ENCODE measurements around the gene CDH4.

CDH4 gene

GRCh38 chr20:61819574-61819846 lies 567.4 kb downstream of the CDH4 start (continued):
- TF ChIP-seq, protein P1, sequence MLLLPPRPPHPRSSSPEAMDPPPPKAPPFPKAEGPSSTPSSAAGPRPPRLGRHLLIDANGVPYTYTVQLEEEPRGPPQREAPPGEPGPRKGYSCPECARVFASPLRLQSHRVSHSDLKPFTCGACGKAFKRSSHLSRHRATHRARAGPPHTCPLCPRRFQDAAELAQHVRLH (tag by site-specific recombination; IDR thresholded peaks at IDR 0.05) = no peak
- TF ChIP-seq ZBTB6 (tag by site-specific recombination; IDR thresholded peaks at IDR 0.05) = no peak

DNA sequence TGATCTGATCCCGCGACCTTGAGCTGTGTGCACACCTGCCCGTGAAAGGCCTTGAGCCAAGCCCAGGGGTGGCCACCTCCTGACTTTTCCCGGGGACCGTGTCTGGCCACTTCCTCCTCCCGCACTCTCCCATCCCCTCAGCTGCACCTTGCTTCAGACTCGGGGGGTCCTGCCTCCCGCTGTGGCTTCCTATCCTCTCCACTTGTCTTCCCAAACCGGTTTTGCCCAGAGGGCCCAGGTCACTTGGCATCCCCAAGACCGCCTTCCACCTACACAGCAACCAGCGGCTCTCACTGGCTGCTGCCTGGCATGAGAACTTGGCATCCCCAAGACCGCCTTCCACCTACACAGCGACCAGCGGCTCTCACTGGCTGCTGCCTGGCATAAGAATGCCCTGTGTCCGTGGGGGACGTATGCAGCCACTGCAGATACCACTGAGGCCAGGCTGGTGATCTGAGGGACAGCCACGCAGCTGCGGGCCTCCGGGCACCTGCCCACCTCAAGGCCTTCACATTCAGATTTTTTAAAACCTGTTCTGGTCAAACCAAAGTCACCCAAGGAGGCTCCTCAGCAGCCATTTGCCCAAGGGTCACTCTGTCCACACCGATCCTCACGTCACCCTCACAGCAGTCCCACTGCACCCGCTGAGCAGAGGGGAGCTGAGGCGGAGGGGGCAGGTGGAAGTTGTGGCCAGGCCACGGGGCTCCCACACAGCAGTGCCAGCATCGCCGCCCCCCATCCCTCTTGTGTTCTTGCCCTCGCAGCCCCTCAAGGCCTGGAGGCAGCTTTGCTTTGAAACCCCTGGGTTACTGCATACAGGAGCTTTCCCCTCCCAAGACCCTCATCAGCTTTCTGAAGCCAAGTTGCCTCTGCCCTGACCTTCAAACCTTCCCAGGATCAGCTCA lies 568.1 kb downstream of the CDH4 start:
- no peak overlapping the region for H3K27ac ChIP-seq (ENCODE audit: extremely low read depth, low read depth, low read length)
- no peaks in the 10 kb centered on the region for H3K4me1 ChIP-seq (ENCODE audit: control insufficient read depth, insufficient read depth, low read length)
- no peaks in the 10 kb centered on the region for H3K9me3 ChIP-seq (ENCODE audit: control insufficient read depth, insufficient read depth, low read depth, low read length)
- ChIA-PET POLR2A (no interaction called here), CTCF (no interaction called here)
- no peaks in the 10 kb centered on the region for H3K36me3 ChIP-seq (ENCODE audit: control insufficient read depth in 2 of 2, insufficient read depth in 1 of 2, low read length in 2 of 2)
- no peak overlapping the region for H3K4me3 ChIP-seq (ENCODE audit: low read depth, low read length)
- no peak for TF ChIP-seq ZSCAN18 (tag by site-specific recombination; IDR thresholded peaks at IDR 0.05)
- TF ChIP-seq ZNF132 (tag by site-specific recombination; IDR thresholded peaks at IDR 0.05; ENCODE audit: borderline replicate concordance) = no peak
- TF ChIP-seq ZNF214 (tag by site-specific recombination; IDR thresholded peaks at IDR 0.05; ENCODE audit: borderline replicate concordance) = no peak
- TF ChIP-seq ZNF555 (tag by site-specific recombination; conservative IDR thresholded peaks at IDR 0.05) = no peak
- no peak for TF ChIP-seq ZNF449 (tag by site-specific recombination; IDR thresholded peaks at IDR 0.05)
- TF ChIP-seq, protein P2, sequence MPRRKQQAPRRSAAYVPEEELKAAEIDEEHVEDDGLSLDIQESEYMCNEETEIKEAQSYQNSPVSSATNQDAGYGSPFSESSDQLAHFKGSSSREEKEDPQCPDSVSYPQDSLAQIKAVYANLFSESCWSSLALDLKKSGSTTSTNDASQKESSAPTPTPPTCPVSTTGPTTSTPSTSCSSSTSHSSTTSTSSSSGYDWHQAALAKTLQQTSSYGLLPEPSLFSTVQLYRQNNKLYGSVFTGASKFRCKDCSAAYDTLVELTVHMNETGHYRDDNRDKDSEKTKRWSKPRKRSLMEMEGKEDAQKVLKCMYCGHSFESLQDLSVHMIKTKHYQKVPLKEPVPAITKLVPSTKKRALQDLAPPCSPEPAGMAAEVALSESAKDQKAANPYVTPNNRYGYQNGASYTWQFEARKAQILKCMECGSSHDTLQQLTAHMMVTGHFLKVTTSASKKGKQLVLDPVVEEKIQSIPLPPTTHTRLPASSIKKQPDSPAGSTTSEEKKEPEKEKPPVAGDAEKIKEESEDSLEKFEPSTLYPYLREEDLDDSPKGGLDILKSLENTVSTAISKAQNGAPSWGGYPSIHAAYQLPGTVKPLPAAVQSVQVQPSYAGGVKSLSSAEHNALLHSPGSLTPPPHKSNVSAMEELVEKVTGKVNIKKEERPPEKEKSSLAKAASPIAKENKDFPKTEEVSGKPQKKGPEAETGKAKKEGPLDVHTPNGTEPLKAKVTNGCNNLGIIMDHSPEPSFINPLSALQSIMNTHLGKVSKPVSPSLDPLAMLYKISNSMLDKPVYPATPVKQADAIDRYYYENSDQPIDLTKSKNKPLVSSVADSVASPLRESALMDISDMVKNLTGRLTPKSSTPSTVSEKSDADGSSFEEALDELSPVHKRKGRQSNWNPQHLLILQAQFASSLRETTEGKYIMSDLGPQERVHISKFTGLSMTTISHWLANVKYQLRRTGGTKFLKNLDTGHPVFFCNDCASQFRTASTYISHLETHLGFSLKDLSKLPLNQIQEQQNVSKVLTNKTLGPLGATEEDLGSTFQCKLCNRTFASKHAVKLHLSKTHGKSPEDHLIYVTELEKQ (tag by site-specific recombination; IDR thresholded peaks at IDR 0.05; ENCODE audit: borderline replicate concordance) = no peak
- TF ChIP-seq TCF7L2 (IDR thresholded peaks at IDR 0.05; ENCODE audit: borderline replicate concordance, low read depth, low read length) = no peak
- TF ChIP-seq ZNF391 (tag by site-specific recombination; IDR thresholded peaks at IDR 0.05; ENCODE audit: borderline replicate concordance, low read depth) = no peak
- no peak for TF ChIP-seq KLF16 (tag by site-specific recombination; IDR thresholded peaks at IDR 0.05)
- TF ChIP-seq ZSCAN5A (tag by site-specific recombination; IDR thresholded peaks at IDR 0.05) = no peak
- no peak for TF ChIP-seq ZNF544 (tag by site-specific recombination; IDR thresholded peaks at IDR 0.05)
- TF ChIP-seq ZNF548 (tag by site-specific recombination; IDR thresholded peaks at IDR 0.05) = no peak
- TF ChIP-seq ELK4 (IDR thresholded peaks at IDR 0.05; ENCODE audit: borderline replicate concordance, low read depth, low read length) = no peak
- TF ChIP-seq SCRT2 (tag by site-specific recombination; IDR thresholded peaks at IDR 0.05) = no peak
- no peak for TF ChIP-seq ZNF623 (tag by site-specific recombination; IDR thresholded peaks at IDR 0.05)
- no peak for TF ChIP-seq ZBTB1 (tag by site-specific recombination; IDR thresholded peaks at IDR 0.05)
- TF ChIP-seq ZNF664 (tag by site-specific recombination; IDR thresholded peaks at IDR 0.05) = no peak
- no peak for TF ChIP-seq ZNF645 (tag by site-specific recombination; IDR thresholded peaks at IDR 0.05)
- no peak for TF ChIP-seq ZNF530 (tag by site-specific recombination; IDR thresholded peaks at IDR 0.05; ENCODE audit: low read depth)
- no peak for TF ChIP-seq ZNF529 (tag by site-specific recombination; IDR thresholded peaks at IDR 0.05; ENCODE audit: insufficient replicate concordance)
